ENCODE data around the gene SLC48A1.

Gene SLC48A1

DNA sequence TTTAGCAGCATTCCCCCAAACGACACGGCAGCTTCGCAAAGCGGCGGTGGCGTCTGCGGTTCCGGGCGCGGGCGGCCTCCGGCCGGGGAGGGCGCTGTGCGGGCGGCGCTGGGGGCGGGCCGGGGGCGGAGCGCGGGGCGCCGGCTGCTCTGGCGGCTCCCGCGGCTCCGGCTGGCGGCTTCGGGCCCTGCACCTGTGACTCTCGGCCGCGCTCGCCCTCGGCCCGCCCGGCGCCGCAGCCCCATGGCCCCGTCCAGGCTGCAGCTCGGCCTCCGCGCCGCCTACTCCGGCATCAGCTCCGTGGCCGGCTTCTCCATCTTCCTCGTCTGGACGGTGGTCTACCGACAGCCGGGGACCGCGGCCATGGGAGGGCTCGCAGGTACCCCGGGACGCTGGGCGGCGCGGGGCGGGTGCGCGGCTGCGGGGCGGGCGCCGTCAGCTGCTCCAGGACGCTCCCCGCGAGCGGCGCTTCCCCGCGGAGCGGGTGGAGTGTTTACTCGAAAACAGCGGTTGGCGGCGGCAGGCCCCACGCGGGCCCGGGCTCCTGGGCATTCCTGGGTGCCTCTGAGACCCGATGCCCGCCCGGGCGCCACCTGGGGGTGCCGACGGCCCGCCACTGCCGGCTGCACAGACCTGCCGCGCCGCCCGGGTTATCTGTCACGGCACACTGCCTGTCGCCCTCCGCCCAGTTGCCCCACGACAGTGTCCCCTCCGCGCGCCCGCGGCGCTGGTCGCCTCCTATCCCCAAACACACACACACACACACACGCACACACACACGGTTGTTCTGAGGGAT, at the start of gene SLC48A1:
TSS of gene SLC48A1 (plus strand) at position 177 of the 796 bp plus-strand sequence. CDS start at position 244, 67 bp downstream.
- DNase-seq: peak; percentile 77 to 82

DNA sequence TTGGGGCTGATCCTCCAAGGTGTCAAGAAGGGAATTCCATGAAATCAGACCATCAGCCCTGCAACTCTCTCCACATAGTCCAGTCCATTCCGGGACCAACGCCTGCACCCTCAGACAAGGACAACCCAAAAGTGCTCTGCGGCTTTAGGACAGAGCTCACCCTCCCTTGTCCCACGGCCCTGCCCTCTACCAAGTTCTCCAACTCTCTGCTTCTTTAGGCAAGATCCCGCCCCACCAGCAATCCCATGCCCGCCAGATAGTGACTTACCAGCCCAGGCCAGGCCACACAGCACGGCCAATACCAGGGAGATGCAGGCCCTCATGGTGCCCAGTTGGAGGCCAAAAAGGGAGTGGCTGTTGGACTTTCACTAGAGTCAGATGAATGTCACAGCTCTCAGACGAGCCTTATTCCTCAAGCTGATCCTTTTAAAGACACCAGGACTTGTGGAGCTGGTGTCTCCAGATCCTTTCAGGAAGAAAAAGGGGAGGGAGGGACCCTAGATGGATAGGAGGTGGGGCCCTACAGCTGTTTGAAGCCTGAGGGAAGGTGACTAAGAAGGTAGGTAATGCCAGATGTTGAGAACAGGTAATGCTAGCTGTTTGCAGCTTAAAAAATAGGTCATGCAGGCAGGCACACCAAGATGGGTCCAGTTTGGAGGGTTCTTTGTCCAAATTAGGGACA, 47.8 kb upstream of the SLC48A1 start, which contains the start of gene ENDOU:
TSS of gene ENDOU (minus strand) at position 400 of the 682 bp plus-strand sequence. CDS start at position 323, 77 bp downstream.
- no peak for DNase-seq

- DNase-seq: no peak
Observed at GRCh38 chr12:47725893-47726292, 47.1 kb upstream of the SLC48A1 start.

DNA sequence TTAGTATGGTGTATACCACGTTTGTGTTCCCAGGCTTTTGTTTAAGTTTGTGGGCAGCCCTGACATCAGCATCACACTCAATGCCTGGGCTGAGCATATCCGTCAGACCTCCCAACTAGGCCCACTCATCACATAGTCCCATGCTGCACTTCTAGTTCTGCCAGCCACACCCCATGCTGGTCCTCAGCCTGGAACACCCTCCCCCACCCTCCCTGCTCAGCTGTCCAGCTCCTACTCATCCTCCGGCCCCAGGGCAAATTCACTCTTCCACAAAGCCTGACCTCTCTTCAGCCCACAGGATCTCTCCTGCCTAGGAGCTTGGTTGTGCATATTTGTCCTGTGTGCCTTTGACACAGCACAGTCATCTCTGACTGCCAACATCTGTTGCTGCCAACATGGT, 43.8 kb upstream of the SLC48A1 start:
- no peak for DNase-seq

GRCh38 chr12:47730341-47730744, 42.7 kb upstream of the SLC48A1 start:
- DNase-seq: no peak

DNA sequence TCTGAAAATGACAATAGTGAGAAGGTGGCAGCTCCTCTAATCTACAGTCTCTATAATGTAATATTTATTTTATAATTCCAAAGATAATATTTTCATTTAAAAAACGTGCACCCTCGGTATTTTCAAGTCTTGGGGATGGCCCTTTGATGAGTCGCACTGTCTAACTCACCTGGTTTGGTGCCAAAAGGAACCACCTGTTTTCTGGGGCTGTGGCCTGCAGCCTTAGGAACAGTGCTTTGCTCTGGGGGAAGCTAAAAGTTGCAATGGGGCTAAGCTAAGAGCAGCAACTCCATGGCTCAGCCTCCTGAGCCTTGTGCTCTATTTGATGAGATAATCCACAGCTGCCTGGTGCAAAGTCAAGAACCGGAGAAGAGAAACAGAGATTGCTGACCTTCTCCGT, 41.3 kb upstream of the SLC48A1 start:
- no peak for DNase-seq

DNA sequence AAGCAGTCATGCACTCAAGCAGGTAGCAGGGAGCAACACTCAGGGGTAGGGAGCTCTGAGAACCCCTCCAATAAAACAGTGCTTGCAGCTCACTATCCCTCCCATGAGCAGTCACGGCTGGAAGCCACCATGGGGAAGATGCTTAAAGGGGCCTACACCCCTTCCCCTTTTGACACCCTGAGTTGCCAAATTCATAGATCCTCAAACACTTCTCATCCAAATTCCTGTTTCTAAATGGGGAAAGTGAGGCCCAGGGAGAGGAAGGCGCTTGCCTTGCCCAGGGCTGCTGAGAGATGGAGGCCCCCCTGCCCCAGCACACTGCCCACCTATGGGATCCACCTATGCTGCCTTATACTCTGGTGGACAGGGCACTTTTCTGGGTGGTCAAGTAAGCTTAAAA, 40.5 kb upstream of the SLC48A1 start:
- no peak for DNase-seq

GRCh38 chr12:47733142-47733541, 39.9 kb upstream of the SLC48A1 start:
- DNase-seq: no peak

DNA sequence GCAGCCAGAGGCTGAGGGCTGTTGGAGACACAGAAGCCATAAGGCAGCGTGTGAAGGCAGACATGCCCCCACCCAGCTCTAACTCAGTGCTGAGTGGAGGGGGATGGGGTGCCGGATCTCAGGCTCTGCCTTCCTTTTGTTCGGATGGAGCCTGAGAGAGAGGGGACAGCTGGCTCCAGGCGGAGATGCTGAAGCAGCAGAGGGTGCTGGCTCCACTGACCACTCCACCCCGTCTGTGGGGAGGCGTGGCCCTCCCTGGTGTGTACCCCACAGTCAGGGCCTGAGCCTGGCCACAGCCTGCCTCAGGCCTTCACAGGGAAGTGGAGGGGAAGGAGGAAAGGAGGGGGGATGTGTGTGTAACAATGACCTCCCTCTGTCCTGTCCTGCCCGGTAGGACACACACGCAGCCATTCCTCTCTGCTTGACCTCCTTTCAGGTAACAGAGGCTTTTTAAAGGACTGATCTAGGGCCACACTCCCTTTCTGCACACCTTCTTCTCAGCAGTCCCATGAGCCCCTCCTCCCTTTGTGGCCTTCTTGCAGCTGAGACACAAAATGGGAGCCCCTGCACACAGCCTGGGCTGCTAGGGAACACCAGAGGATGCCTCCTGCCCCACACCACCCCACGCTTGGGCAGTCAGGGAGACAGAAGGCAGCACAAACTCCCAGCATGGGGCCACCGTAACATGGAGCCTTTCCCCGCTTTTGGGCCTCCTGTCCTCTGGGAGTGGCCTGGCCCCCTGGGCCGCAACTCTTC, 38.1 kb upstream of the SLC48A1 start:
- no peak for DNase-seq

DNA sequence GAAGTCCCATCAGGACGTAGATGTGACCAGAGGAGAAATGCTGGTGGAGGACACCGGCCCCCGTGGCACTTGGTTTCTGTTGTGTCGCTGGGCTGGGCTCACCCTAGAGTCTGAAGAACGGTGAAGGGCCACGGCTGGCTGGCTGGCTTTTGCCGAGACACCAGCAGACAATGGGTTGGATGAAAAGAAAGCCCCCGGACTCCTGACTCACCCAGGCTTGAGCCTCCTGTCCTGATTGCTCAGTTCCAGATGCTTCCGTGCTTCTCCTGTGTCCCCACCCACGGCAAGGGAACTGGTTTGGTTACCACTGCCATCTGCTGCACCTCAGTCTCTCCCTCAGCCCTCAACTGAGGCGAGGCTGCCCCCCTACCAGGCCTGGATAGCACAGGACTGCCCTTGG, 37.4 kb upstream of the SLC48A1 start:
- DNase-seq: no peak

DNA sequence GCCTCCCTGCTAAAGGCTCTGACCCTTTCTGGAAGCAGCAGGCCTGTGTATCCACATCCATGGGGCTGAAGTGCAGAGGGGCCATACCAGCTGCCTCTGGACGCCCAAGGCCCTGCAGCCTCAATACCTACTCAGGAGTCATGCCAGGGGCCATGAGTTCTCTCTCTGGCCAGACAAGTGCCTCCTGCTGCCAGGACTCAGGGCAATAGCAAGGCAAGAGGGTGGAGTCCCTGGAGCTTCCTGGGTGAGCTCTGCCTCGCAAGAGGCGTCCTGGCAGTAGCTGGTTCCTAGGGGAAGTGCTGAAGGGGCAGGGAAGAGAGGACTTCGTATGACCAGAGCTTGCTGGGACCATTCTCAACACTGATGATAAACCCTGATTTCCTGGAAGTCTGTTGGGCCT, 36.8 kb upstream of the SLC48A1 start:
- DNase-seq: no peak

DNA sequence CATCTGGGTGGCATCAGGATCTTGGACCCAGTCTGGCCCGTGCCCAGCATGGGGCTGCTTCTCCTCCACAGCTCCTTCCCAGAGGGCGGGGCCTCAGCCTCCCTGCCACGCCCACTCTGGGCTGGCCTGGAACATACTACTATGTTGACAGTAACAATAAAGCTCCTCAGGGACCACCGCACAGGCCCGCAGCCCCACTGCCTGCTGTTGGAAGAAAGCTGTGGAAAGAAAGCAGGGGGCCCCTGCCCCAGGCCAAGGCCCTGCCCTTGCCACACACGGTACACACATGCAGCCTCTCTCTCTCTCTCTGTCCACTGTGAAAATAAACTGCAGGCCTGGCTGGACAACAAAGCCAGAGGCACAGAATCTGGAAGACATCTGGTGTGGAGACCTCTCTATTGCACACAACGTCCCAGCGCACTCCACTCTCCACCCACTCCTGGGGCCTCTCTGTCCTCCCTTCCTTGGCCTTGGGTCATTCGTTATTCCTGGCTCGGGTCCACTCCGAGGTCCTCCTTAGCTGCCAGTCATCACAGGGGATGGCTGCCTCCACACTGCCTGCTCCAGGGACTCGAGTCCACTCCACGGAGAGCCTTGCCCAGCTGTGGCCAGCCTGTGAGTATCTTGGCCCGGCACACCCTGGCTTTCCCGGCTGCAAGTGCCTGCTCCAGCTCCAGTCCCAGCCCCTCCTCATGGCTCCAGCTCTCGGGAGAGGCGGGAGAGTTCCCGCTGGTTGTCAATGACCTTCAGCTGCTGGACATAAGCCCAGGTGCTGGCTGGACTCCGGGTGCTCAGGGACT, 36.0 kb upstream of the SLC48A1 start:
- no peak for DNase-seq

GRCh38 chr12:47737936-47738594, 35.0 kb upstream of the SLC48A1 start:
- no peak for DNase-seq

GRCh38 chr12:47739297-47739696, 33.7 kb upstream of the SLC48A1 start:
- DNase-seq: no peak

DNA sequence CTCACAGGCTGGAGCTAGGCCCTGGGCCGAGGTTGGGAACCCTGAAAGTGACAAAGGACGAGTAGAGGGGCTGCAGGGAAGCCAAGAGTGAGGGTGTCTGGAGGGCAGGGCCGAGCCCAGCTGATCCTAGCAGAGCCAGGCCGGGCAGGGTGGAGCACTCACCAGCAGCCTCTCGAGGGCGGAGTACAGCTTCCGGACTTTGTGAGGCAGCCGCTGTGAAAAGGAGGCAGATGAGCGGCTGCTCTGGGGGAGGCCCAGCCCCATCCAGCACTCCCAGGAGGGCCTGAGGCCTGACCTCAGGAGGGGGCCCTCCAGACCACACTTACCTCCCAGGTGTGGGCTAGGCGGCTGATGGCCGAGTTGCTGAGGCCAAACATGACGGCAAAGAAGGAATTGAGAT, 33.1 kb upstream of the SLC48A1 start:
- no peak for DNase-seq

DNA sequence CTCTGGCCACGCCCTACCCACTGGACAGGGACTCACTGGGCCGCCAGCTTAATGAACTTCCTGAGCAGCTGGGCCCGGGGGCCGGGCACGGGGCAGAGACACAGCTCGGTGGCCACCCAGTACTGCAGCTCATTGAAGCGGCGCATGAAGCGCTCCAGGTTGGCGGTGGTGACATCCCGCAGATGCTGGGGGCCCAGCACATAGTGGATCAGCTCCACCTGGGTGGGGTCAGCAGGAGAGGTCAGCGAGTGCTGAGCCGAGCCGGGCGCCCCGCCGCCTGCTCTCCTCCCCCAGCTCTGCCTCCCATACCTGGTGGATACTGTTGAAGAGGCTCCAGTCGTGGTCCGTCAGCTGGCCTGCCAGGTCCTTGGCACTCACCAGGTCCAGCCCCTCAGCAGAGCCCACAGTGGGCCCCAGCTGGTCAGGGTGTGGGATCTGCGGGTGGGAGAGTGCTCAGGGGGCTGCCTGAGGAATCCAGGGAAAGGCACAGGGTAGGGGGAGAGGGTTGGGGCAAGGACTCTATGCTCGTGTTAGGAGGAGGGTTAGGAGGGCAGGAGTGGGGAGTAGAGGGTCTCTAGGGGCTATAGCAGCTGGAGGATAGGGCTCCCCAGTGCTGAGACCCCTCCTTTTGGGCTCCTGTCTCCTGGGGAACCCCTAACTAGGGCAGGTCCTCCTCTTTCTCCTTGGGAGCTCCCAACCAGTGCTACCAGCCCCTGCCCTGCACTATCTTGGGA, 32.3 kb upstream of the SLC48A1 start:
- DNase-seq: no peak

GRCh38 chr12:47741340-47741703, 31.7 kb upstream of the SLC48A1 start:
- DNase-seq: peak; percentile 66 to 69

DNA sequence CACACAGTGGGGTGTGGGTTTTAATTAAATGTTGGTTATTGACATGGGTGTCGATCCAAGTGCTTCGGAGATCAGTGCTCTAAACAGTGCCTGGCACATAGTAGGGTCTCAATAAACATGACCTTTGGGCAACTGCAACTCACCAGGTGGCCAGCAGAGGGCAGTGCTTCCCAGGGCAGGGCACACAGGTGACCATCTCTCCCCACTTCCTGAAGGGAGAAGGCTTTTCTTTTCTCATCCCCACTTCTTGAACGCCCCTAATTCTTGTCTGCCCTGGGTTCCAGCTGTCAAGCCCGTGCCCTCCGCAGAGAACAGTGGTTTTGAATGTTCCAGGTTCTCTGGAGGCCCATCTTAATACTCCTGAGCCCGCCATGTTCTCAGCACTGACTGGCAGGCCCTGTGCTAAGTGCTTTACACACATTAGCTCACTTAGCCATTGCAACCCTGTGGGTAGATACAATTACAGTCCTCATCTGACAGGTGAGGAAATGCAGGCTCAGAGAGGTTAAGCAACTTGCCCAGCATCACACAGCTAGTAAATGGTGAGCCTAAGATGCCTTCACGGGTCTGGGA, 30.7 kb upstream of the SLC48A1 start:
- peak; percentile 88 to 89 for DNase-seq

DNA sequence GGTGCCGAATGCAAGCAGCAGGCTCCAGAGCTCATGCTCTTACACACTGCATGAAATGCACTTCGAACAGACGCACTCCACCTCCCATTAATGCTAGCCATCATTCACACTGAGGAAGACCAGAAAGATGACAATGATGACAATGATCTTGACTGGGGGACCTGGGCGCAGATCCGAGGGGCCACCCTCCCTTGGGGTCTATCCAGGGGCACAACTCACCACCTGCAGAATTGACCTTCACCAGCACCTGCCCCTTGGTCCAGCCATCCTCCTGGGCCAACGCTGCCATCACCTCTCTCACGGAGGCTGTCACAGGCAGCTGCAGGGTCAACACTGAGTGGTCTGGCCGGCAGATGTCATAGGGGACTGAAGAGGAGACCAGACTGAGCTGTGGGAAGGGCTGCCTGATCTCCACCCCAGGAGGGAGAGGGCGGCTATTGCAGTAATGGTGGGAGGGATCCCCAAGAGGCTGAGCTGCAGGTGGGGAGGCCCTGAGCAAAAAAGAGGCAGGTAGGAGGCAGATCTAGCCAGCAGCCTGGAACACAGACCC, 29.7 kb upstream of the SLC48A1 start:
- no peak for DNase-seq

GRCh38 chr12:47744005-47744651, 28.9 kb upstream of the SLC48A1 start:
- peak; percentile 58 to 64 for DNase-seq

Data from activated T-cell treated with anti-CD3 and anti-CD28 coated beads, Interleukin-2, amount 50 U/mL, for 48 hours (primary cell).